ENCODE data around the gene SFXN3.

DNA sequence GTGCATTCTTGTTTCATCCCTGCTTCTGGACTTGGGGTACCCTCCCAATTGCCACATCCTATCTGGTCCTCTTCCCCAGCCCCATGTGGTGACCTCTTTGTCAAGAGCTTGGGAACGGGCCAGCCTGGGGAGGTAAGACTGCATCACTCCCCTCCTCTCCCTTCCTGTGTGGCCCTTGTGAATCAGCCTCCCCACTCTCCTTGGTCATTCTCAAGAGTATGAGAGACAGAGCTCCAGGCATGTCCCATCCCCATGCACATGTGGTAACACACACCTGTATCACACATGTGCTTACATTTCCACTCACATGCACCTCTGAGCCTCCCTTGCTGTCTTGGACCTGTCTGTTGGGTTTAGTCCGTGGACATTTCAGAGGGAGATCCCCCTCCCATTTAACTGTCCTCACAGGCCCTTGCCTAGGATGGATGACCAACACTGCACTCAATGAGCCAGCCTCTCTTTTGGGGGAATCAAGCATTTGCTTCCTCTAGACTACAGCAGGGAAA, 46.3 kb upstream of the SFXN3 start:
- TF ChIP-seq, protein P1, sequence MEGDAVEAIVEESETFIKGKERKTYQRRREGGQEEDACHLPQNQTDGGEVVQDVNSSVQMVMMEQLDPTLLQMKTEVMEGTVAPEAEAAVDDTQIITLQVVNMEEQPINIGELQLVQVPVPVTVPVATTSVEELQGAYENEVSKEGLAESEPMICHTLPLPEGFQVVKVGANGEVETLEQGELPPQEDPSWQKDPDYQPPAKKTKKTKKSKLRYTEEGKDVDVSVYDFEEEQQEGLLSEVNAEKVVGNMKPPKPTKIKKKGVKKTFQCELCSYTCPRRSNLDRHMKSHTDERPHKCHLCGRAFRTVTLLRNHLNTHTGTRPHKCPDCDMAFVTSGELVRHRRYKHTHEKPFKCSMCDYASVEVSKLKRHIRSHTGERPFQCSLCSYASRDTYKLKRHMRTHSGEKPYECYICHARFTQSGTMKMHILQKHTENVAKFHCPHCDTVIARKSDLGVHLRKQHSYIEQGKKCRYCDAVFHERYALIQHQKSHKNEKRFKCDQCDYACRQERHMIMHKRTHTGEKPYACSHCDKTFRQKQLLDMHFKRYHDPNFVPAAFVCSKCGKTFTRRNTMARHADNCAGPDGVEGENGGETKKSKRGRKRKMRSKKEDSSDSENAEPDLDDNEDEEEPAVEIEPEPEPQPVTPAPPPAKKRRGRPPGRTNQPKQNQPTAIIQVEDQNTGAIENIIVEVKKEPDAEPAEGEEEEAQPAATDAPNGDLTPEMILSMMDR (IDR thresholded peaks at IDR 0.05; ENCODE audit: low read length): no peak
- TF ChIP-seq EZH2 (optimal IDR thresholded peaks at IDR 0.05; ENCODE audit: low read depth, low read length): no peak
